GM19452 (cell line): ENCODE measurements around the gene PEX5L.
A peak's percentile ranks its signal among the peaks of the same experiment; 100 is the strongest.

Source experiments
- ATAC-seq: cut with Tn5 transposase; IDR thresholded peaks from one replicate; pipeline ENCODE4 v1.9.1; 2021; ENCODE audit not compliant: unreplicated experiment

The PEX5L gene

GRCh38 chr3:179957264-179957845, 79.4 kb downstream of the PEX5L start:
- no peak for ATAC-seq

GRCh38 chr3:179956416-179956830, 80.3 kb downstream of the PEX5L start:
- ATAC-seq, result peak; percentile 88

- no peak for ATAC-seq
Measured at GRCh38 chr3:179955809-179956208, 80.9 kb downstream of the PEX5L start.

GRCh38 chr3:179955286-179955685, 81.5 kb downstream of the PEX5L start:
- ATAC-seq, result no peak

DNA sequence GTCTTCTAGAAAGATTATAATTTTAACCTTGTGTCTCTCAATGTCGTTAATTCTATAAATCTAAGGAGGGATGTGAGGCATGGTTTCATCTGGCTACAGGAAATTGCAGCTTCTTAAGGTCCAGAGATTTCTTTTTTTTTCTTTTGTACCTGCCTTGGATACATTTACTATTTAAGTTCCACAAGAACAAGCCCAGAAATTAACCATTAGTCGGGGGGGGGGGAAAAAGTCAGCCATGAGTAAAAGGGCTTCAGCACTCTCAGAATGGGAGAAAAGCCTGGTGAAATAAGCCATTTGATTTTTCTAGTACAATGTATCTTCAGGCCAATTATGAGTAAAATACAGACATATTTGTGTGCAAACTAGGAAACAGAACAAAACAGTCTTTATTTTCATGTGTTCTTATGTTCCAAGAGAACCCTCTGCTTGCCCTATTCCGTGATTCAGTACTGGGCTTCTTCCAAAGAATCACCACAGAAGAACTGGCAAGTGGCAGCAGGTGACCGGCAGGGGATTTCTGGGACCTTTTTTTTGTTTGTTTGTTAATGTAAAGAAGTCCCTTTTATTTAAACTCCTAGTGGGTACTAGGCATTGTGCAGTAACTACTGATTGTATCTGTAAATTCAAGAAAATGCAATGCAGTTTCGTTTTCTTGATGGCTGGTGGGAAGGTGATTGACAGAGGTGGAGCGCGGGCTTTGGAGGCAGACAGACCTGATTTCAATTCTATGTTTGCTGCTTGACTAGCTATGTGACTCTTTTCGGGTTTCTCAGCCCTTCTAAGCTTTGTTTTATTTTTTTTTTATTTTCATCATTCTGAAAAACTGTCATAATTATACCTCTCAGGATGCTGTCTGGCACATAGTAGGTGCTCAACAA, 82.5 kb downstream of the PEX5L start:
- no peak for ATAC-seq

- no peak for ATAC-seq
Measured at GRCh38 chr3:179950840-179951239, 85.9 kb downstream of the PEX5L start.

GRCh38 chr3:179949869-179950268, 86.9 kb downstream of the PEX5L start:
- peak; percentile 21 for ATAC-seq

DNA sequence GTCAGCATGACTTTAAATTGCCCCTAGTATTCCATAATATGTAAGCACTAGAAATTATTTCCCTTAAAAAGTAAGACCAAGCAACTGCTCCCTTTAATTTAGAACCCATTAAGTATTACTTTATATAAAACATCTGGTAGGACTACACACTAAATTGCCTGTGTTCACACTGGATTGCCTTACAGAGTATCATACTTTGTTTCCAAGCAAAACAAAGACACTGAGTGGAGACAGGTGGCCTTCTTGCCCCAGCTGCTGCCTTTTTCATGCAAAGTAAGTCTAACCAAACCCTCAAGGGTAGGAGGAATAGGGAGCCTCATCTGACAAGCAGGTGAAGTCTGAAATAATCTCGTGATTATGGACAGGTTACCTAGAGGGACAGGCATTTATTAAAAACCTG, 87.3 kb downstream of the PEX5L start:
- peak; percentile 76 for ATAC-seq

GRCh38 chr3:179948740-179949139, 88.0 kb downstream of the PEX5L start:
- no peak for ATAC-seq

DNA sequence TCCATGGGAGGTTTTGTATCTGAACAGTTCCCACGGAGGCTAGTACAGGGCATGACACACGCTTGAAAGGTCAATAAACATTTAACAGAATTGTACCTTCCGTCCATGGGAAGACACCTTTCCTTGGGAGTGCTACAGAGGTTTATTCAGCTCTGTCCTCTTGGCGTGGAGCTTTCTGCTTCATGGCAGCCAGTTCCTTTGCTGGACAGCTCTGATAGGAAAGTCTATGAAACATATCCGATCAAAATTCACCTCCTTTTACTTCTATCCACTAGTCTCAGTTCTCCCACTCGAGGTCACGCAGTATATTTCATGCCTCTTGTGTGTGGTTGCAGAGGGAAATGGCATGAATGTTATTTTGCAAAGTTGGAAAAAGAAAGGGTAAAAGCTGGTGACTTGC, 91.2 kb downstream of the PEX5L start:
- ATAC-seq, result no peak

DNA sequence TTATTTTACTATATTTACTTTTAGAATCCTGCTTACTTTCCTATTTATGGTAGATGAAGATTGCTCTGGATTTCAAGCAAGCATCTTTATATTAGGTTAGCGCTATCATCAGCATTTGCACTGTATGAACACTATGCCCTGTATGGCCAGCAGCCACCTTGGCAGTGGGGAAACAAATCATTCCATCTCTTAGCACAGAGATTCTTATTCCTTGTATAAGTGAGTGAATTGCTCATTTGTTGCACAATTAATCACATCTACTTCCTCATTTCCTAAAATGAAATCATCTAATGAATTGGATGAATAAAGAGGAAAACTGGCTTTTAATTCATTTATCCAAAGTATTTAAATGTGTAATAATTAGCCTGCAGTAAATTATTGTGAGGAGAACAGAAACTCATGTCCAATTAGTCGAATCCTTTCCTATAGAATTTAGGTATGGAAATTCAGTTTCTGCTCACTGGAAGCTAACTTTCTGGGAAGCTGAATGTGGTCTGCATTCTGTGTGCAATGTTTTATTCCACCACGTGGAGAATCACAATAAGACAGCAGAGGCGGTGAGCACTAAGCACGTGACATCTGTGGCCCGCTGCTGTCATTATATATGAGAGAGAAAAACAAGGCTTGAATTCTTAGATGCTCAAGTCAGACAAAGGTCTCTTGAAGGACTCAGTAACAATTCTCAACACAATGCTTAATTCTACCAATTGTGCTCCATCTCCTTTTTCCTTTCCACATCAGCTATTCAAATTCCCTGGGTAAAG, 93.4 kb downstream of the PEX5L start:
- ATAC-seq, result no peak

- no peak for ATAC-seq
Measured at GRCh38 chr3:179942553-179943075, 94.1 kb downstream of the PEX5L start.

- no peak for ATAC-seq
Measured at GRCh38 chr3:179935710-179936109, 101.0 kb downstream of the PEX5L start.

- no peak for ATAC-seq
Measured at GRCh38 chr3:179933914-179934313, 102.8 kb downstream of the PEX5L start.

- no peak for ATAC-seq
Measured at GRCh38 chr3:179933080-179933479, 103.7 kb downstream of the PEX5L start.

DNA sequence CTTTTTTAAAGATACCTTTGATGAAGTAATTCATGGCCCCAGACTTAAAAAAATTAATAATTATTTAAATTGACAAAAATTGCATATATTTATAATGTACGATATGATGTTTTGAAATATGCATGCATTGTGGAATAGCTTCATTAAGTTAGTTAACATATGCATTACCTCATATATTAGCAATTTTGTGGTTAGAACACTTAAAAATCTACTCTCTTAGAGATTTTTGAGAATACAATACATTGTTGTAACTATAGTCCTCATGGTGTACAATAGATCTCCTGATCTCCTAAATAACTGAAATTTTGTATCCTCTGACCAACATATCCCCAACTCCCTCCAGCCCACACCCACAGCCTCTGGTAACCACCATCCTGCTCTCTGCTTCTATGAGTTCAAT, 104.1 kb downstream of the PEX5L start:
- no peak for ATAC-seq

DNA sequence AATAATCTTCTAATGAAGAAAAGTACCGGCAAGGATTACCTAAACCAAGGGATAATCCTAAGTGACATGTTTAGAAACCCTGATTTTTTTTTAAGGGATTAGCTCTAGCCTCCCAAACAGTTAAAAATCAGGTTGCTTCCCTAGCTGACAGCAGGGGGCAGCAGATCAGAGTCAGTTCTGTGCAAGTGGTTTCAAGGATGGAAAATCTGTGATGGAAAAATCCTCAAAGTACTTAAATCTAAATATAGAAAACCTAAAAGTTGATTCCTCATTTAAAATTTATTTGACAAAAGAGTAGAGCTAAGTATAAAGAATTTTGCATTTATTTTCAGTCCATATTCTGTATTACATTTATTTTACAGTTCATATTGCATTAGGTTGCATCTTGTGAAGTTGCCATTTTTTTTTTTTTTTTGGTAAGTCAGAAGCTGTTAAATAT, 107.6 kb downstream of the PEX5L start:
- no peak for ATAC-seq

DNA sequence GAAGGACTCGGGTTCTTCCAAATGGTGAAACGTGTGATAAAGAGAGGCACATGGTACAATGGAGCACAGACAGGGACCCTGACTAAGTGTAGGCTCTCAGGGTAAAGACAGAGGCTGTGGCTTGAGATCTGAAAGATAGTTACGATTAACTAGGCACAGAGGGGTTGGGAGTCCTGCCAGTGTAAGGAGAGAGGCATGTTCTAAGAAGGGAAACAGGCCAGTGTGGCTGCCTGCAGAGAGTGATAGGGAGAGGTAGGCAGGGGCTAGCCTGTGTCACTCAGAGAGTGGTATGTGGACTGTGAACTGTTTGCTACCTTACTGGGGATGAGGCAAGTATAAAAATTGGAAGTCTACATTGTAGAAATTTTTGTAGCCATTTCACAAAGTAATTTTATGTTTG, 109.5 kb downstream of the PEX5L start:
- ATAC-seq, result no peak

DNA sequence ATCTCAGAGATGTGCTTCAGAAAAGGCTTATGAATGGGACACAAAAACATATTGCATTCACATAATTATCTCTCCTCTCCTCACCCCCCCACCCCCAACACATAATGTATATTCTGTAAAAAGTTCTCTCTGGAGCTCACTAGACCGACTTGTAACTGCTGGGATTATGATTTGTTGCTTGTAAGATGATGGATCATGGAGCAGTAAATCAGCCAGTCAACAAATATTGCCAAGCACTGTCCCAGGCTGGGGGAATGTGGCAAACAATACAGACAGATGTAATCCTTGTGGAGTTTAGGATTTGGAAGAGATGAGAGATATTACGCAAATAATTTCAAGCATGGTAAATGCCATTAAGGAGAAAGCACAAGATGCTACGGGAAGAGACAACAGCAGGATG, 114.8 kb downstream of the PEX5L start:
- no peak for ATAC-seq

- peak; percentile 92 for ATAC-seq
Measured at GRCh38 chr3:179921500-179921899, 115.2 kb downstream of the PEX5L start.

- ATAC-seq, result no peak
Measured at GRCh38 chr3:179907784-179908482, 128.8 kb downstream of the PEX5L start.
